ENCODE results near the gene ELF2.
"Not testable (repeated sequence)": the region's sequence is repeated elsewhere in the genome, so short reads cannot be mapped to it uniquely, and the experiment has no call there.

- TF ChIP-seq POLR2A, CTCF (IDR thresholded peaks at IDR 0.05): not testable (repeated sequence)
Measured at GRCh38 chr4:139021071-139021470, 155.9 kb downstream of the ELF2 start.

All from lower leg skin (tissue), 3 donors.